Measurements from ENCODE around the gene DCUN1D4. TPM values are rescaled to one million over a fixed set of nuclear protein-coding genes. Genes with fewer than 3 reads are reported as not detected.

The DCUN1D4 gene
- total RNA-seq, 1 experiment from 2014 or later = 42.8 TPM

GRCh38 chr4:51866835-51867234, 23.9 kb downstream of the DCUN1D4 start:
- no peak for DNase-seq
- H3K27me3 Mint-ChIP-seq (ENCODE audit: insufficient read depth, unreplicated experiment) = no peaks in the 10 kb centered on the region
- Histone ChIP-seq H3K4me3 (ENCODE audit: low read depth, low read length) (no peak overlapping the region), H3K36me3 (ENCODE audit: control insufficient read depth, insufficient read depth, low read length) (peaks cover 2% of the 10 kb centered on the region), H3K9me3 (no peaks in the 10 kb centered on the region), H3K4me1 (no peaks in the 10 kb centered on the region), H3K27me3 (replicated peaks; ENCODE audit: control insufficient read depth, insufficient read depth, low read length) (no peaks in the 10 kb centered on the region)
- no TSS peak for BruUV-seq (replicated peaks)
- H3K36me3 Mint-ChIP-seq (ENCODE audit: insufficient read depth, unreplicated experiment) = peaks cover 21% of the 10 kb centered on the region
- H3K4me1 Mint-ChIP-seq (ENCODE audit: low read depth, unreplicated experiment) = peaks cover under 1% of the 10 kb centered on the region
- CTCF ChIA-PET = no interaction called here
- H3K4me3 Mint-ChIP-seq (ENCODE audit: unreplicated experiment) = no peak overlapping the region
- H3K9me3 Mint-ChIP-seq (ENCODE audit: unreplicated experiment) = no peaks in the 10 kb centered on the region
- no peak for TF ChIP-seq CTCF (IDR thresholded peaks at IDR 0.05; ENCODE audit: insufficient read depth in 1 of 2, low read depth in 1 of 2, low read length in 1 of 2, severe bottlenecking in 1 of 2, unreplicated experiment in 1 of 2)
- POLR2A ChIA-PET = no interaction called here
- intact Hi-C loops (cut with micrococcal nuclease; ENCODE audit: unreplicated experiment) = no loop called here
- no peak overlapping the region for H3K27ac Mint-ChIP-seq (ENCODE audit: unreplicated experiment)

GRCh38 chr4:51867689-51868448, 24.9 kb downstream of the DCUN1D4 start:
- BruUV-seq (replicated peaks) = no TSS peak
- Mint-ChIP-seq H3K4me3 (ENCODE audit: unreplicated experiment) (no peak overlapping the region), H3K4me1 (ENCODE audit: low read depth, unreplicated experiment) (peaks cover 10% of the 10 kb centered on the region), H3K27me3 (ENCODE audit: insufficient read depth, unreplicated experiment) (no peaks in the 10 kb centered on the region), H3K36me3 (ENCODE audit: insufficient read depth, unreplicated experiment) (peaks cover 27% of the 10 kb centered on the region), H3K9me3 (ENCODE audit: unreplicated experiment) (no peaks in the 10 kb centered on the region), H3K27ac (ENCODE audit: unreplicated experiment) (no peak overlapping the region)
- CTCF ChIA-PET = no interaction called here
- Histone ChIP-seq H3K4me1 (no peaks in the 10 kb centered on the region), H3K27me3 (replicated peaks; ENCODE audit: control insufficient read depth, insufficient read depth, low read length) (no peaks in the 10 kb centered on the region), H3K36me3 (ENCODE audit: control insufficient read depth, insufficient read depth, low read length) (peaks cover 2% of the 10 kb centered on the region), H3K4me3 (ENCODE audit: low read depth, low read length) (no peak overlapping the region), H3K9me3 (no peaks in the 10 kb centered on the region)
- intact Hi-C loops (cut with micrococcal nuclease; ENCODE audit: unreplicated experiment) = no loop called here
- TF ChIP-seq CTCF (IDR thresholded peaks at IDR 0.05; ENCODE audit: insufficient read depth in 1 of 2, low read depth in 1 of 2, low read length in 1 of 2, severe bottlenecking in 1 of 2, unreplicated experiment in 1 of 2) = no peak
- POLR2A ChIA-PET = no interaction called here
- no peak for DNase-seq

GRCh38 chr4:51868449-51868847, 25.5 kb downstream of the DCUN1D4 start:
- BruUV-seq (replicated peaks) = no TSS peak
- no peaks in the 10 kb centered on the region for H3K9me3 Mint-ChIP-seq (ENCODE audit: unreplicated experiment)
- no peak overlapping the region for H3K4me3 Mint-ChIP-seq (ENCODE audit: unreplicated experiment)
- POLR2A ChIA-PET = no interaction called here
- no peaks in the 10 kb centered on the region for H3K9me3 ChIP-seq
- peaks cover 10% of the 10 kb centered on the region for H3K4me1 Mint-ChIP-seq (ENCODE audit: low read depth, unreplicated experiment)
- H3K27me3 Mint-ChIP-seq (ENCODE audit: insufficient read depth, unreplicated experiment) = no peaks in the 10 kb centered on the region
- CTCF ChIA-PET = interaction anchor here (1.1 kb wide), 1 partner anchor 26 kb away, joined by 3 read pairs; no protein-coding TSS in a partner anchor
- no peak overlapping the region for H3K4me3 ChIP-seq (ENCODE audit: low read depth, low read length)
- TF ChIP-seq CTCF (IDR thresholded peaks at IDR 0.05; ENCODE audit: insufficient read depth in 1 of 2, low read depth in 1 of 2, low read length in 1 of 2, severe bottlenecking in 1 of 2, unreplicated experiment in 1 of 2) = no peak
- no peak overlapping the region for H3K27ac Mint-ChIP-seq (ENCODE audit: unreplicated experiment)
- H3K36me3 ChIP-seq (ENCODE audit: control insufficient read depth, insufficient read depth, low read length) = peaks cover 2% of the 10 kb centered on the region
- H3K27me3 ChIP-seq (replicated peaks; ENCODE audit: control insufficient read depth, insufficient read depth, low read length) = no peaks in the 10 kb centered on the region
- intact Hi-C loops (cut with micrococcal nuclease; ENCODE audit: unreplicated experiment) = no loop called here
- DNase-seq = no peak
- H3K4me1 ChIP-seq = no peaks in the 10 kb centered on the region
- H3K36me3 Mint-ChIP-seq (ENCODE audit: insufficient read depth, unreplicated experiment) = peaks cover 27% of the 10 kb centered on the region

Data from Caco-2 (cell line).